Kidney (tissue), 14 donors: Measurements from ENCODE around the gene LGMN. TPM values are rescaled to one million over a fixed set of nuclear protein-coding genes. Genes with fewer than 3 reads are reported as not detected.
A peak's percentile ranks its signal among the peaks of the same experiment; 100 is the strongest.
"Not testable (repeated sequence)": the region's sequence is repeated elsewhere in the genome, so short reads cannot be mapped to it uniquely, and the experiment has no call there.

Source experiments
- DNase-seq, 5 donors: peaks; one replicate each; pipeline ENCODE4 v3.0.0-alpha.2; 2013 to 2020
- FAIRE-seq: peaks from 2 replicates; lab custom pipeline; 2012; peaks lifted over from hg19 to GRCh38; lab: Jason Lieb, UNC
- H3K27ac ChIP-seq, 2 donors: one replicate each; pipeline ENCODE4 v1.7.0; 2013; ENCODE audit warnings: low read depth in 2 of 2, low read length in 2 of 2, inconsistent platforms in 1 of 2
- H3K27me3 ChIP-seq: one replicate; pipeline ENCODE4 v1.7.1; 2013; ENCODE audit warnings: low read length, inconsistent platforms; ENCODE audit not compliant: control insufficient read depth, insufficient read depth
- H3K36me3 ChIP-seq, 3 donors: one replicate each; pipeline versions ENCODE4 v1.7.0 to v1.7.1; 2013; ENCODE audit warnings: low read length in 3 of 3, control low read depth in 1 of 3, inconsistent platforms in 1 of 3; ENCODE audit not compliant: insufficient read depth in 3 of 3, control insufficient read depth in 2 of 3
- H3K4me1 ChIP-seq, 3 donors: one replicate each; pipeline versions ENCODE4 v1.7.0 to v1.7.1; 2013; ENCODE audit warnings: low read length in 3 of 3, inconsistent platforms in 1 of 3, low read depth in 1 of 3; ENCODE audit not compliant: control insufficient read depth in 2 of 3, insufficient read depth in 2 of 3
- H3K4me3 ChIP-seq, 3 donors: one replicate each; pipeline versions ENCODE4 v1.7.0 to v1.8.1; 2013; ENCODE audit warnings: low read length in 3 of 3, control low read depth in 1 of 3, inconsistent platforms in 1 of 3
- H3K9ac ChIP-seq, 3 donors: one replicate each; pipeline versions ENCODE4 v1.7.0 to v1.7.1; 2013; ENCODE audit warnings: low read length in 3 of 3, control low read depth in 1 of 3, inconsistent platforms in 1 of 3
- H3K9me3 ChIP-seq, 3 donors: one replicate each; pipeline versions ENCODE4 v1.7.0 to v1.7.1; 2013; ENCODE audit warnings: low read length in 3 of 3, control low read depth in 1 of 3, inconsistent platforms in 1 of 3; ENCODE audit not compliant: control insufficient read depth in 2 of 3, insufficient read depth in 1 of 3
- CTCF ChIP-seq: IDR thresholded peaks from 3 replicates; pipeline ENCODE4 v1.5.1; 2012; ENCODE audit warnings: mild to moderate bottlenecking, moderate library complexity, borderline replicate concordance; ENCODE audit not compliant: insufficient read depth; ENCODE audit errors: extremely low read depth
- intact Hi-C: fragments of 100-400 bp; cut with DNase I; formaldehyde crosslinking; loops from one replicate; pipeline ENCODE4 v1.11.1; 2022
- polyA plus RNA-seq: library from polyadenylated mRNA; stranded (reverse); fragments of 350-450 nt; fragmentation: Illumina TruSeq; extraction: RNeasy Lipid Tissue Mini Kit (QIAGEN cat#74804); gene quantifications from one replicate; pipeline ENCODE4 v1.2.3, GENCODE V29; 2014; ENCODE audit warnings: low read depth, low replicate concordance; ENCODE audit not compliant: insufficient read depth
- total RNA-seq: library from RNA; stranded (reverse); fragmentation: NEBNext Ultra II Directional; extraction: Animal tissue kit (Norgen Biotek cat#: 25700); gene quantifications from one replicate; pipeline ENCODE4 v1.2.1, GENCODE V29; 2021
- donor health status: control.
- donor health status: control.
- donor health status: control.
- donor health status: control.
- donor health status: control.
- donor health status: DM: yes; HTN: yes; CAD: no.
- donor health status: Normal renal cell carcinoma (clear cell type).

Gene LGMN
- total and polyA plus RNA-seq, 2 donors from 2014 or later, result 66.3 to 200 TPM

DNA sequence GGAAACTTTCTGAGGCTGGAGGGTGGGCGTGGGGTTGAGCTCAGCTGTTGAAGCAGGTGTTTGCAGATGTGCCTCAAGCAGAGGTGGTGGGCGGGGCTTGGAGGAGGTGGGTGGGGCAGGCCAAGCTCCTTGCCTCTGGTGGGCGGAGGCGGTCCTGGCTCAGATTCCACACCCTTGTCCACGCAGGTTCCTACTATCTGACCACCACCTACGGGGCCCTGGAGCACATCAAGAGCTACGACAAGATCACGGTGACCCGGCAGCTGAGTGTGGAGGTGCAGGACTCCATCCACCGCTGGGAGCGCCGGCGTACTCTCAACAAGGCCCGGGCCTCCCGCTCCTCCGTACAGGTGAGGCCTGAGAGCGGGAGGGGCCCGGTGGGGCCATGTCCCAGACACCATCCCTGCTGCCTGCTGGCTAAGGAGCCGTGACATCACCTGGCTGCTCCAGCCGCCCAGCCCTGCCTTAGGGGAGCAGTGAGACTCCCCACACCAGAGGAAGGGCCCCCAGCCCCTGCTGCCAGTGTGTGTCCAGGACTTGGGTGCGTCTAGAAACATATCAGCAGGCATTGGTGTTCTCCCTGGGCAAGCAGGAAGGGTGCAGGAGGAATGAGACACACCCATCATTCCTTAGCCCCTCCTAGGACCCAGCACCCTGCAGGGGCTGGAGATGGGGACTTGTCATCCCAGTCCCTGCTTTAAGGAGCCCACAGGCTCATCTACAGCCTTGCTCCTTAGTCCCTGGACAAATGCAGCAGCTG lies 63.4 kb downstream of the LGMN start:
- H3K27ac ChIP-seq, result no peak overlapping the region
- H3K4me3 ChIP-seq, result no peak overlapping the region
- peaks cover 0 to 2% (median 0%) of the 10 kb centered on the region in 3 donors for H3K36me3 ChIP-seq
- TF ChIP-seq CTCF, result no peak
- no peaks in the 10 kb centered on the region for H3K27me3 ChIP-seq
- intact Hi-C loops, result no loop called here
- no peaks in the 10 kb centered on the region for H3K9me3 ChIP-seq
- DNase-seq (peak in 1 of 5 donors; percentile 77), FAIRE-seq (no peak)
- no peak overlapping the region for H3K9ac ChIP-seq
- H3K4me1 ChIP-seq, result no peaks in the 10 kb centered on the region

DNA sequence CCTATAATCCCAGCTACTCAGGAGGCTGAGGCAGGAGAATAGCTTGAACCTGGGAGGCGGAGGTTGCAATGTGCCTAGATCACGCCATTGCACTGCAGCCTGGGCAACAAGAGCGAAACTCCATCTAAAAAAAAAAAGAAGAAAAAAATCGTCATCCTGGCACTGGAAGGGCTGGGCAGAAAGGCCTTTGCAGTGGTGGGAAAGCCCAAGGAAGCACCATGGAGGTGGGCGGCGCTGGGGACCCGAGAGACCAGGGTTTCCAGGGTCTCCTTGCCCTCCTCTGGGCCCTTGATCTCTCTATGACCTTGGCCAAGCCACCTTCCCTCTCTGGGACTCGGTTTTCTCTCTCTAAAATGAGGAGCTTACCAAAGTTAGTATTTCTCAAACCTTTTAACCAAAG lies 65.4 kb downstream of the LGMN start:
- no peak for TF ChIP-seq CTCF
- Histone ChIP-seq H3K27ac (no peak overlapping the region), H3K9ac (no peak overlapping the region), H3K36me3 (peaks cover 0 to 2% (median 0%) of the 10 kb centered on the region in 3 donors), H3K27me3 (no peaks in the 10 kb centered on the region), H3K4me1 (no peaks in the 10 kb centered on the region), H3K4me3 (no peak overlapping the region), H3K9me3 (no peaks in the 10 kb centered on the region)
- DNase-seq (peak in 1 of 5 donors; percentile 65), FAIRE-seq (no peak)
- intact Hi-C loops, result no loop called here

- H3K4me1 ChIP-seq, result no peaks in the 10 kb centered on the region
- no peak overlapping the region for H3K4me3 ChIP-seq
- peak; percentile 85 for TF ChIP-seq CTCF
- FAIRE-seq (no peak), DNase-seq (peak; percentile 70 to 85 (median 80))
- H3K9ac ChIP-seq, result no peak overlapping the region
- no peaks in the 10 kb centered on the region for H3K9me3 ChIP-seq
- intact Hi-C loops, result no loop called here
- no peaks in the 10 kb centered on the region for H3K27me3 ChIP-seq
- H3K27ac ChIP-seq, result no peak overlapping the region
- peaks cover 0 to 2% (median 0%) of the 10 kb centered on the region in 3 donors for H3K36me3 ChIP-seq
Observed at GRCh38 chr14:92680781-92681650, 67.4 kb downstream of the LGMN start.

DNA sequence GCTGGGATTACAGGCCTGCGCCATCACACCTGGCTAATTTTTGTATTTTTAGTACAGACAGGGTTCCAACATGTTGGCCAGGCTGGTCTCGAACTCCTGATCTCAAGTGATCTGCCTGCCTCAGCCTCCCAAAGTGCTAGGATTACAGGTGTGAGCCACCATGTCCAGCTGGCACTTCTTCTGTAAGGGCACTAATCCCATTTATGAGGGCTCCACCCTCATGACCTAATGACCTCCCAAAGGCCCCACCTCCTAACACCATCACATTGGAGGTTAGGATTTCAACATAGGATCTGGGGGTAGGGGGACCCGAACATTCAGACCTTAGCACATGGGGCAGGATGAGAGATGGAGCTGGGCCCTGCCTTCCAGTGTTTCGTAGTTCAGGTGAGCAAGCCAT lies 68.1 kb downstream of the LGMN start:
- H3K27ac ChIP-seq, H3K4me3 ChIP-seq, FAIRE-seq, H3K4me1 ChIP-seq, H3K9me3 ChIP-seq, H3K27me3 ChIP-seq, H3K9ac ChIP-seq, DNase-seq, H3K36me3 ChIP-seq, intact Hi-C loops: not testable (repeated sequence)
